Measurements from ENCODE around the gene VPS39. TPM values are rescaled to one million over a fixed set of nuclear protein-coding genes. Genes with fewer than 3 reads are reported as not detected.

The VPS39 gene
- total RNA-seq, 1 experiment from 2014 or later = 46.9 TPM

GRCh38 chr15:42201801-42202200, 6.3 kb downstream of the VPS39 start:
- Histone ChIP-seq H3K36me3 (ENCODE audit: insufficient read depth, low read length, poor library complexity, severe bottlenecking) (peaks cover 6% of the 10 kb centered on the region), H3K4me1 (ENCODE audit: insufficient read depth, low read length, poor library complexity, severe bottlenecking) (no peaks in the 10 kb centered on the region), H3K4me3 (ENCODE audit: low read depth, low read length, poor library complexity, severe bottlenecking) (no peak overlapping the region), H3K9me3 (ENCODE audit: low read depth, low read length, poor library complexity, severe bottlenecking) (no peaks in the 10 kb centered on the region), H3K27ac (ENCODE audit: low read depth, low read length, poor library complexity, severe bottlenecking) (no peak overlapping the region), H3K27me3 (replicated peaks; ENCODE audit: insufficient read depth, low read depth, low read length, poor library complexity) (no peaks in the 10 kb centered on the region)
- no peak for DNase-seq (ENCODE audit: low spot score)
- ChIA-PET CTCF (no interaction called here), POLR2A (ENCODE audit: low non-redundant PET) (no interaction called here)
- TF ChIP-seq EZH2 (IDR thresholded peaks at IDR 0.05; ENCODE audit: borderline replicate concordance, low read depth, low read length, poor library complexity, severe bottlenecking) = no peak
- TF ChIP-seq, protein P1, sequence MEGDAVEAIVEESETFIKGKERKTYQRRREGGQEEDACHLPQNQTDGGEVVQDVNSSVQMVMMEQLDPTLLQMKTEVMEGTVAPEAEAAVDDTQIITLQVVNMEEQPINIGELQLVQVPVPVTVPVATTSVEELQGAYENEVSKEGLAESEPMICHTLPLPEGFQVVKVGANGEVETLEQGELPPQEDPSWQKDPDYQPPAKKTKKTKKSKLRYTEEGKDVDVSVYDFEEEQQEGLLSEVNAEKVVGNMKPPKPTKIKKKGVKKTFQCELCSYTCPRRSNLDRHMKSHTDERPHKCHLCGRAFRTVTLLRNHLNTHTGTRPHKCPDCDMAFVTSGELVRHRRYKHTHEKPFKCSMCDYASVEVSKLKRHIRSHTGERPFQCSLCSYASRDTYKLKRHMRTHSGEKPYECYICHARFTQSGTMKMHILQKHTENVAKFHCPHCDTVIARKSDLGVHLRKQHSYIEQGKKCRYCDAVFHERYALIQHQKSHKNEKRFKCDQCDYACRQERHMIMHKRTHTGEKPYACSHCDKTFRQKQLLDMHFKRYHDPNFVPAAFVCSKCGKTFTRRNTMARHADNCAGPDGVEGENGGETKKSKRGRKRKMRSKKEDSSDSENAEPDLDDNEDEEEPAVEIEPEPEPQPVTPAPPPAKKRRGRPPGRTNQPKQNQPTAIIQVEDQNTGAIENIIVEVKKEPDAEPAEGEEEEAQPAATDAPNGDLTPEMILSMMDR (conservative IDR thresholded peaks at IDR 0.05; ENCODE audit: low read depth, low read length) = no peak
- intact Hi-C loops (cut with micrococcal nuclease; ENCODE audit: unreplicated experiment) = no loop called here
- no TSS peak for BruUV-seq (replicated peaks)

- ChIA-PET CTCF (no interaction called here), POLR2A (ENCODE audit: low non-redundant PET) (no interaction called here)
- no TSS peak for BruUV-seq (replicated peaks)
- Histone ChIP-seq H3K4me1 (ENCODE audit: insufficient read depth, low read length, poor library complexity, severe bottlenecking) (no peaks in the 10 kb centered on the region), H3K36me3 (ENCODE audit: insufficient read depth, low read length, poor library complexity, severe bottlenecking) (peaks cover 6% of the 10 kb centered on the region), H3K27ac (ENCODE audit: low read depth, low read length, poor library complexity, severe bottlenecking) (no peak overlapping the region), H3K27me3 (replicated peaks; ENCODE audit: insufficient read depth, low read depth, low read length, poor library complexity) (no peaks in the 10 kb centered on the region), H3K9me3 (ENCODE audit: low read depth, low read length, poor library complexity, severe bottlenecking) (no peaks in the 10 kb centered on the region), H3K4me3 (ENCODE audit: low read depth, low read length, poor library complexity, severe bottlenecking) (no peak overlapping the region)
- TF ChIP-seq, protein P1 (conservative IDR thresholded peaks at IDR 0.05; ENCODE audit: low read depth, low read length) = no peak
- intact Hi-C loops (cut with micrococcal nuclease; ENCODE audit: unreplicated experiment) = no loop called here
- no peak for DNase-seq (ENCODE audit: low spot score)
Measured at GRCh38 chr15:42199126-42199525, 9.0 kb downstream of the VPS39 start.

- no TSS peak for BruUV-seq (replicated peaks)
- no peak overlapping the region for H3K4me3 ChIP-seq (ENCODE audit: low read depth, low read length, poor library complexity, severe bottlenecking)
- peaks cover 6% of the 10 kb centered on the region for H3K36me3 ChIP-seq (ENCODE audit: insufficient read depth, low read length, poor library complexity, severe bottlenecking)
- intact Hi-C loops (cut with micrococcal nuclease; ENCODE audit: unreplicated experiment) = no loop called here
- no peaks in the 10 kb centered on the region for H3K4me1 ChIP-seq (ENCODE audit: insufficient read depth, low read length, poor library complexity, severe bottlenecking)
- CTCF ChIA-PET = interaction anchor here (0.6 kb wide), 1 partner anchor 176 kb away, joined by 6 read pairs; no protein-coding TSS in a partner anchor
- H3K9me3 ChIP-seq (ENCODE audit: low read depth, low read length, poor library complexity, severe bottlenecking) = no peaks in the 10 kb centered on the region
- H3K27me3 ChIP-seq (replicated peaks; ENCODE audit: insufficient read depth, low read depth, low read length, poor library complexity) = no peaks in the 10 kb centered on the region
- POLR2A ChIA-PET (ENCODE audit: low non-redundant PET) = interaction anchor here (0.8 kb wide), 1 partner anchor 195 kb away, joined by 3 read pairs; no protein-coding TSS in a partner anchor
- TF ChIP-seq, protein P1 (conservative IDR thresholded peaks at IDR 0.05; ENCODE audit: low read depth, low read length) = no peak
- H3K27ac ChIP-seq (ENCODE audit: low read depth, low read length, poor library complexity, severe bottlenecking) = no peak overlapping the region
- DNase-seq (ENCODE audit: low spot score) = no peak
Measured at GRCh38 chr15:42198516-42198915, 9.6 kb downstream of the VPS39 start.
